ENCODE results near the gene ZYX. TPM values are rescaled to one million over a fixed set of nuclear protein-coding genes. Genes with fewer than 3 reads are reported as not detected.

ZYX gene
- polyA plus RNA-seq, 1 donor (not counting 4 experiments of a cell fraction or from before 2014, with no cell fraction given), result 17.6 TPM

DNA sequence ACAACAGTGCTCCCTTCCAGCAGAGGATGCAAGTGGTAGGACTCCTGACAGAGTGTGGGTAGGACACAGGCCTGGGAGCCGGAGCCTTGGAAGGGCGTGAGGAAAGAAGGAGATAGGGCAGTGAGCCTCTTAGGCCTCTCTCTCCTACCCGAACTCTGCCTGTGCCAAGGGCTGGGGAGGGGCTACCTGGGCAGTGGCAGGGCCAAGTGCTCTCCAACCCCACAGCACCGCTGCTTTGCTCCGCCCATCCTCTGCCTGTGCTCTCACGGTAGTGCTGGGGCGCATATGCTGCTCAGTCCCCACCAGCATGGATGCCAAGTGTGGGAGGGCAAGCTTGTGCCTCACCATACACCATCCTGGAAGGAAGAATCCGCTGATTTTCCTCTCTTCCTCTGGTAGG, 26.2 kb upstream of the ZYX start:
- Histone ChIP-seq H3K9ac (ENCODE audit: control insufficient read depth, extremely low read depth, insufficient read depth, low read length) (no peak overlapping the region), H3K9me1 (ENCODE audit: control insufficient read depth, extremely low read depth, insufficient read depth, low read length) (no peaks in the 10 kb centered on the region), H3K79me2 (ENCODE audit: control insufficient read depth, insufficient read depth, low read length) (no peaks in the 10 kb centered on the region), H3K4me3 (ENCODE audit: control insufficient read depth in 2 of 3, extremely low read depth in 1 of 3, insufficient read depth in 2 of 3, low read depth in 1 of 3, low read length in 3 of 3) (no peak overlapping the region), H3K4me1 (ENCODE audit: control insufficient read depth, extremely low read depth, insufficient read depth, low read length) (no peaks in the 10 kb centered on the region), H3K4me2 (ENCODE audit: control insufficient read depth, extremely low read depth, insufficient read depth, low read depth, low read length) (no peak overlapping the region), H3K27ac (ENCODE audit: control insufficient read depth, insufficient read depth, low read length) (no peak overlapping the region), H3K9me3 (ENCODE audit: control insufficient read depth, low read depth, low read length) (no peaks in the 10 kb centered on the region), H4K20me1 (ENCODE audit: control insufficient read depth, extremely low read depth, insufficient read depth, low read length) (no peaks in the 10 kb centered on the region), H2AFZ (ENCODE audit: control insufficient read depth, low read length) (no peak overlapping the region), H3K27me3 (ENCODE audit: control insufficient read depth, extremely low read depth, insufficient read depth, low read length) (peaks cover 25% of the 10 kb centered on the region), H3K36me3 (ENCODE audit: control insufficient read depth in 2 of 2, extremely low read depth in 1 of 2, insufficient read depth in 2 of 2, low read length in 2 of 2) (no peaks in the 10 kb centered on the region)
- dilution Hi-C loops (cut with MboI; ENCODE audit: extremely low pct_ligation_motif_present, low sequenced_read_pairs), result no loop called here
- DNase-seq (ENCODE audit: low read depth, low spot score) (no peak), FAIRE-seq (no peak)
- no peak for TF ChIP-seq EZH2 (IDR thresholded peaks at IDR 0.05; ENCODE audit: low read length)
- TF ChIP-seq, protein P1, sequence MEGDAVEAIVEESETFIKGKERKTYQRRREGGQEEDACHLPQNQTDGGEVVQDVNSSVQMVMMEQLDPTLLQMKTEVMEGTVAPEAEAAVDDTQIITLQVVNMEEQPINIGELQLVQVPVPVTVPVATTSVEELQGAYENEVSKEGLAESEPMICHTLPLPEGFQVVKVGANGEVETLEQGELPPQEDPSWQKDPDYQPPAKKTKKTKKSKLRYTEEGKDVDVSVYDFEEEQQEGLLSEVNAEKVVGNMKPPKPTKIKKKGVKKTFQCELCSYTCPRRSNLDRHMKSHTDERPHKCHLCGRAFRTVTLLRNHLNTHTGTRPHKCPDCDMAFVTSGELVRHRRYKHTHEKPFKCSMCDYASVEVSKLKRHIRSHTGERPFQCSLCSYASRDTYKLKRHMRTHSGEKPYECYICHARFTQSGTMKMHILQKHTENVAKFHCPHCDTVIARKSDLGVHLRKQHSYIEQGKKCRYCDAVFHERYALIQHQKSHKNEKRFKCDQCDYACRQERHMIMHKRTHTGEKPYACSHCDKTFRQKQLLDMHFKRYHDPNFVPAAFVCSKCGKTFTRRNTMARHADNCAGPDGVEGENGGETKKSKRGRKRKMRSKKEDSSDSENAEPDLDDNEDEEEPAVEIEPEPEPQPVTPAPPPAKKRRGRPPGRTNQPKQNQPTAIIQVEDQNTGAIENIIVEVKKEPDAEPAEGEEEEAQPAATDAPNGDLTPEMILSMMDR (optimal IDR thresholded peaks at IDR 0.05 in 1 of 3, IDR thresholded peaks at IDR 0.05 in 1 of 3, conservative IDR thresholded peaks at IDR 0.05 in 1 of 3; ENCODE audit: extremely low read depth in 1 of 3, insufficient read depth in 2 of 3, low read length in 3 of 3), result no peak

DNA sequence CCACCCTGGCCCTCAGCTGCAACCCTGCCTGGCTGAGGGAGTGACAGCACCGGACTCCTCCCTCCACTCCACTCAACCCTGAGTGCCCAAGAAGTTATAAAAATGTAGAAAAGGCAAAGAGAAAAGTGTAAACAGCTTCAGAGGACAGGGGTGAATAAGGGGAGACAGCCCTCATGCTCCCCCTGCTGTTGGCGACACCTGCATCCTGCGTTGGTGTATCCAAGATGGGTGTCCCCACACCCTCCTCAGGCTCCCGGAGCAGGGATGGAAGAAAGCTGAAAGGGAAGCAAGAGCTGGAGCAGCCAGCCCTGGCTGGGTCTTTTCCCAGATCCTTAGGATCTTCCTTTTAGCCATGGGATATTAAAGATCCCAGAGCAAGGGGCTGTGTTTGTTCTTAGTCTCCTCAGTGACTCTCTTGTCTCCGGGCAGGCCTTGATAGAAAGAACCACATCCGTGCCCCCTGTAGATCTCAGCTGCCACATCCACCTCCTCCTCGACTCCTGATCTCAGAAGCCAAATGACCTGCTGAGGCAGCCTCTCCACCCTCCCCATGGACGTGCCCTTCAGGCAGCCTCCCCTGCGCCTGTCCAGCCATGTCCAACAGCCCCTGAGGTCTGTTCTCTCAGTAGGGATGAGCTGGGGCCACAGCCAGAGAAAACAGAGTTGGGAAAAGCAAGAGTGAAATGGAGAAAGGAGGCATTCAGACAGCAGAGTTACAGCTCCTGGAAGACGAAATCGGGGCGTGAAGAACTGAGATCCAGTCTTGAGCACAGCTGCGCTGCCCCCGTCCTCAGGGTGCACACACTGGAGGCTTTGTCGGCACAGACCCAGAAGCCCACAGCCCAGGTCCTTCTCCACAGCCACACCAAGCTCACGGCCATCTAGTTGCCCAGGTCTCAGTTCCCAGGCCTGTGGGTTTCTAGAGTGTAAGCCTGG, 25.4 kb upstream of the ZYX start:
- dilution Hi-C loops (cut with MboI; ENCODE audit: extremely low pct_ligation_motif_present, low sequenced_read_pairs), result no loop called here
- DNase-seq (ENCODE audit: low read depth, low spot score) (no peak), FAIRE-seq (no peak)
- Histone ChIP-seq H3K4me2 (ENCODE audit: control insufficient read depth, extremely low read depth, insufficient read depth, low read depth, low read length) (no peak overlapping the region), H3K79me2 (ENCODE audit: control insufficient read depth, insufficient read depth, low read length) (no peaks in the 10 kb centered on the region), H3K9me3 (ENCODE audit: control insufficient read depth, low read depth, low read length) (no peaks in the 10 kb centered on the region), H4K20me1 (ENCODE audit: control insufficient read depth, extremely low read depth, insufficient read depth, low read length) (no peaks in the 10 kb centered on the region), H3K27ac (ENCODE audit: control insufficient read depth, insufficient read depth, low read length) (no peak overlapping the region), H3K27me3 (ENCODE audit: control insufficient read depth, extremely low read depth, insufficient read depth, low read length) (peaks cover 30% of the 10 kb centered on the region), H2AFZ (ENCODE audit: control insufficient read depth, low read length) (no peak overlapping the region), H3K36me3 (ENCODE audit: control insufficient read depth in 2 of 2, extremely low read depth in 1 of 2, insufficient read depth in 2 of 2, low read length in 2 of 2) (no peaks in the 10 kb centered on the region), H3K4me1 (ENCODE audit: control insufficient read depth, extremely low read depth, insufficient read depth, low read length) (no peaks in the 10 kb centered on the region), H3K9ac (ENCODE audit: control insufficient read depth, extremely low read depth, insufficient read depth, low read length) (no peak overlapping the region), H3K9me1 (ENCODE audit: control insufficient read depth, extremely low read depth, insufficient read depth, low read length) (no peaks in the 10 kb centered on the region), H3K4me3 (ENCODE audit: control insufficient read depth in 2 of 3, extremely low read depth in 1 of 3, insufficient read depth in 2 of 3, low read depth in 1 of 3, low read length in 3 of 3) (no peak overlapping the region)
- TF ChIP-seq, protein P1 (optimal IDR thresholded peaks at IDR 0.05 in 1 of 3, IDR thresholded peaks at IDR 0.05 in 1 of 3, conservative IDR thresholded peaks at IDR 0.05 in 1 of 3; ENCODE audit: extremely low read depth in 1 of 3, insufficient read depth in 2 of 3, low read length in 3 of 3), result peak in 1 of 3 experiments; percentile 36
- TF ChIP-seq EZH2 (IDR thresholded peaks at IDR 0.05; ENCODE audit: low read length), result no peak
